Sigmoid colon (tissue), 7 donors: ENCODE results near the gene NFX1. TPM values are rescaled to one million over a fixed set of nuclear protein-coding genes. Genes with fewer than 3 reads are reported as not detected.
"Not testable (repeated sequence)": the region's sequence is repeated elsewhere in the genome, so short reads cannot be mapped to it uniquely, and the experiment has no call there.

ENCODE experiments used
- DNase-seq: peaks from one replicate; pipeline ENCODE4 v3.0.0-alpha.2; 2019
- H3K27ac ChIP-seq, 4 donors: fragments of 200-600 bp; sonication (generic); one replicate each; pipeline ENCODE4 v1.5.1; 2016 to 2019; ENCODE audit warnings: mild to moderate bottlenecking in 1 of 4
- H3K27me3 ChIP-seq, 3 donors: fragments of 200-600 bp; sonication (generic); one replicate each; pipeline ENCODE4 v1.5.1; 2019; ENCODE audit warnings: mild to moderate bottlenecking in 1 of 3
- H3K36me3 ChIP-seq, 4 donors: fragments of 200-600 bp; sonication (generic); one replicate each; pipeline ENCODE4 v1.5.1; 2016 to 2019
- H3K4me1 ChIP-seq, 4 donors: fragments of 200-600 bp; sonication (generic); one replicate each; pipeline ENCODE4 v1.5.1; 2017 to 2019
- H3K4me3 ChIP-seq, 4 donors: fragments of 200-600 bp; sonication (generic); one replicate each; pipeline ENCODE4 v1.5.1; 2017 to 2019; ENCODE audit warnings: mild to moderate bottlenecking in 2 of 4, moderate library complexity in 1 of 4
- H3K9me3 ChIP-seq, 4 donors: fragments of 200-600 bp in 3 of 4; sonication (generic) in 3 of 4; one replicate each; pipeline versions ENCODE4 v1.5.1 to v1.6.1; 2013 to 2019
- EP300 ChIP-seq, 4 donors: sonication (generic); formaldehyde crosslinking; IDR thresholded peaks; one replicate each; pipeline ENCODE4 v1.6.1; 2017; ENCODE audit warnings: antibody characterized with exemption in 4 of 4
- POLR2A ChIP-seq, 2 donors: fragments of 450-650 bp; IDR thresholded peaks; one replicate each; pipeline ENCODE4 v1.6.1; 2016; ENCODE audit warnings: antibody characterized with exemption in 2 of 2, mild to moderate bottlenecking in 2 of 2, moderate library complexity in 2 of 2
- POLR2AphosphoS5 ChIP-seq, 4 donors: sonication (generic); formaldehyde crosslinking; IDR thresholded peaks; one replicate each; pipeline ENCODE4 v1.6.1; 2017; ENCODE audit warnings: antibody characterized with exemption in 4 of 4
- WGBS, 2 donors: extraction: QIAGEN DNeasy Blood & Tissue Kit; methylation state at CpG; one replicate each; pipeline ENCODE4 v1.1.7; 2013; 5-methylcytosine and 5-hydroxymethylcytosine counted together
- intact Hi-C: fragments of 100-400 bp; cut with DNase I; formaldehyde crosslinking; loops from one replicate; pipeline ENCODE4 v1.15.1; 2023
- polyA plus RNA-seq, 3 donors: library from polyadenylated mRNA; stranded (reverse); fragments of 200-250 nt; gene quantifications; one replicate each; pipeline ENCODE4 v1.2.3, GENCODE V29; 2013
- total RNA-seq, 4 donors: library from RNA; depleted of rRNA; stranded (reverse); fragments of >200 nt; gene quantifications; one replicate each; pipeline ENCODE4 v1.1.0, GENCODE V29; 2016
- TF ChIP-seq, protein P1 (sequence below), 4 experiments: fragments of 450-650 bp in 3 of 4; fragments of 200-600 bp in 1 of 4; IDR thresholded peaks; one replicate each; pipeline ENCODE4 v1.5.1; 2016 to 2019; ENCODE audit warnings: antibody characterized with exemption in 4 of 4, mild to moderate bottlenecking in 3 of 4, moderate library complexity in 2 of 4
- donor health status: healthy with polysubstance abuse.
- donor health status: Bipolar disorder and iron deficiency.
- donor health status: healthy.

The NFX1 gene
- total and polyA plus RNA-seq, 7 donors: 15.7 to 40.7 (median 34.3) TPM

GRCh38 chr9:33378121-33378795, 87.9 kb downstream of the NFX1 start:
- intact Hi-C loops: loop anchor here (5.0 to 10.0 kb wide), 2 partner anchors 139 to 347 kb away; no protein-coding TSS in a partner anchor
- no peaks in the 10 kb centered on the region for H3K36me3 ChIP-seq

DNA sequence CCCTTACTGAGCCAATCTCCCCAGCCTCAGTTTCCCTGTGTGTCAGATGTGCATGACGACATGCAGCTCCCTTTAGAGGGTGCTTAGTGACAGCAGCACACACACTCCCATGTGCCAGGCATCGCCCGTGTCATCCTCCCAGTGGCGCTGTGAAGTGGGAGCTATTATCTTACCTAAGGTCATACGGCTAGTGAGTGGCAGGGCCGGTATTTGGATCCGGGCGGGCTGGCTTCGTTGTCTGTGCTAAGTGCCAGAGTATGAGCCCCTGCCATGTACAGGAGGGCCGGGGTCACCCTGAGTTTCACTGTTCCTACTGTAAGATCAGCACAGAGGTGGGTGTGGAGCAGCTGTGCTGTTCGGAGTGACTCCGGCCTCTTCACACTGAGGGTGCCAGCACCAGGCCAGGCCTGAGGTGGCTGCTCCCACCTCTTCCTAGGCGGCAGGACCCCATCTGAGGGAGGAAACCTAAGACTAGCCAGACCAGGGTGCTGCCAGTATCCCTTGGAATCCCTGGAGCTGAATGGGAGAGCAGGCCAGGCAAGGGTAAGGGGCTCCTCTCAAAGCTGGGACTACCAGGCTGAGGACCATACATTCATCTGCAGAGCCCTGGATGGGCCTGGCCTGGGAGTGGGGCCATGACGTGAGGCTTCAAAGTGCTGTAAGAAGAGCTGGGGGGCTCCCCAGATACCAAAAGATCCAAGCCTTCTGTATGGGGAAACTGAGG, 89.5 kb downstream of the NFX1 start:
- H3K27me3 ChIP-seq: no peaks in the 10 kb centered on the region
- H3K4me1 ChIP-seq: peaks cover 0 to 9% (median 5%) of the 10 kb centered on the region in 4 donors
- H3K9me3 ChIP-seq: no peaks in the 10 kb centered on the region
- no peak overlapping the region for H3K27ac ChIP-seq
- 92 to 93% methylated on average over 14 of the region's 14 CpGs for WGBS, 2 donors
- peak; percentile 59 for DNase-seq
- no peak overlapping the region for H3K4me3 ChIP-seq
- intact Hi-C loops: loop anchor here (5.0 to 10.0 kb wide), 2 partner anchors 137 to 345 kb away; no protein-coding TSS in a partner anchor
- H3K36me3 ChIP-seq: no peaks in the 10 kb centered on the region
- TF ChIP-seq POLR2A (IDR thresholded peaks at IDR 0.05) (no peak), EP300 (IDR thresholded peaks at IDR 0.05) (no peak), POLR2AphosphoS5 (IDR thresholded peaks at IDR 0.05) (no peak)
- TF ChIP-seq, protein P1, sequence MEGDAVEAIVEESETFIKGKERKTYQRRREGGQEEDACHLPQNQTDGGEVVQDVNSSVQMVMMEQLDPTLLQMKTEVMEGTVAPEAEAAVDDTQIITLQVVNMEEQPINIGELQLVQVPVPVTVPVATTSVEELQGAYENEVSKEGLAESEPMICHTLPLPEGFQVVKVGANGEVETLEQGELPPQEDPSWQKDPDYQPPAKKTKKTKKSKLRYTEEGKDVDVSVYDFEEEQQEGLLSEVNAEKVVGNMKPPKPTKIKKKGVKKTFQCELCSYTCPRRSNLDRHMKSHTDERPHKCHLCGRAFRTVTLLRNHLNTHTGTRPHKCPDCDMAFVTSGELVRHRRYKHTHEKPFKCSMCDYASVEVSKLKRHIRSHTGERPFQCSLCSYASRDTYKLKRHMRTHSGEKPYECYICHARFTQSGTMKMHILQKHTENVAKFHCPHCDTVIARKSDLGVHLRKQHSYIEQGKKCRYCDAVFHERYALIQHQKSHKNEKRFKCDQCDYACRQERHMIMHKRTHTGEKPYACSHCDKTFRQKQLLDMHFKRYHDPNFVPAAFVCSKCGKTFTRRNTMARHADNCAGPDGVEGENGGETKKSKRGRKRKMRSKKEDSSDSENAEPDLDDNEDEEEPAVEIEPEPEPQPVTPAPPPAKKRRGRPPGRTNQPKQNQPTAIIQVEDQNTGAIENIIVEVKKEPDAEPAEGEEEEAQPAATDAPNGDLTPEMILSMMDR (IDR thresholded peaks at IDR 0.05): no peak

More at GRCh38 chr9:33378121-33378795, 87.9 kb downstream of the NFX1 start:
- peak; percentile 50 for DNase-seq
- 80 to 81% methylated on average over 9 of the region's 9 CpGs for WGBS, 2 donors
- no peak overlapping the region for H3K27ac ChIP-seq
- peaks cover 0 to 9% (median 6%) of the 10 kb centered on the region in 4 donors for H3K4me1 ChIP-seq
- no peak overlapping the region for H3K4me3 ChIP-seq
- no peaks in the 10 kb centered on the region for H3K9me3 ChIP-seq
- TF ChIP-seq POLR2A (IDR thresholded peaks at IDR 0.05): no peak
- no peak for TF ChIP-seq EP300 (IDR thresholded peaks at IDR 0.05)
- no peak for TF ChIP-seq POLR2AphosphoS5 (IDR thresholded peaks at IDR 0.05)
- TF ChIP-seq, protein P1 (IDR thresholded peaks at IDR 0.05): no peak
- no peaks in the 10 kb centered on the region for H3K27me3 ChIP-seq

GRCh38 chr9:33380390-33381094, 90.2 kb downstream of the NFX1 start:
- Histone ChIP-seq H3K27ac (no peak overlapping the region), H3K4me3 (no peak overlapping the region), H3K36me3 (no peaks in the 10 kb centered on the region), H3K27me3 (no peaks in the 10 kb centered on the region), H3K9me3 (no peaks in the 10 kb centered on the region), H3K4me1 (peaks cover 0 to 4% (median under 1%) of the 10 kb centered on the region in 4 donors)
- intact Hi-C loops: no loop called here
- WGBS, 2 donors: 88 to 94% methylated on average over 5 of the region's 5 CpGs
- peak; percentile 27 for DNase-seq
- TF ChIP-seq EP300 (IDR thresholded peaks at IDR 0.05) (no peak), POLR2AphosphoS5 (IDR thresholded peaks at IDR 0.05) (no peak), POLR2A (IDR thresholded peaks at IDR 0.05) (no peak)
- TF ChIP-seq, protein P1 (IDR thresholded peaks at IDR 0.05): no peak

- intact Hi-C loops: no loop called here
- Histone ChIP-seq H3K36me3 (no peaks in the 10 kb centered on the region), H3K4me1 (no peaks in the 10 kb centered on the region), H3K27ac (no peak overlapping the region), H3K9me3 (no peaks in the 10 kb centered on the region), H3K27me3 (no peaks in the 10 kb centered on the region), H3K4me3 (no peak overlapping the region)
- no peak for TF ChIP-seq POLR2A (IDR thresholded peaks at IDR 0.05)
- TF ChIP-seq, protein P1 (IDR thresholded peaks at IDR 0.05): no peak
- no peak for TF ChIP-seq POLR2AphosphoS5 (IDR thresholded peaks at IDR 0.05)
- no peak for TF ChIP-seq EP300 (IDR thresholded peaks at IDR 0.05)
- WGBS, 2 donors: 74% methylated on average over 11 of the region's 11 CpGs
- peak; percentile 61 for DNase-seq
Measured at GRCh38 chr9:33381231-33381791, 91.0 kb downstream of the NFX1 start.

DNA sequence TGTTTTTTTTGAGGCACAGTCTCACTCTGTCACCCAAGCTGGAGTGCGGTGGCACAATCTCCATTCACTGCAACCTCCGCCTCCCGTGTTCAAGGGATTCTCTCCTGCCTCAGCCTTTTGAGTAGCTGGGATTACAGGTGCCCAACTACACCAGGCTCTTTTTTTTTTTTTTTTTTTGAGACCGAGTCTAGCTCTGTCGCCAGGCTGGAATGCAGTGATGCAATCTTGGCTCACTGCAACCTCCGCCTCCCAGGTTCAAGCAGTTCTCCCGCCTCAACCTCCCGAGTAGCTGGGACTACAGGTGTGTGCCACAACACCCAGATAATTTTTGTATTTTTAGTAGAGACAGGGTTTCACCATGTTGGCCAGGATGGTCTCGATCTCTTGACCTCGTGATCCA, 92.1 kb downstream of the NFX1 start:
- H3K9me3 ChIP-seq, H3K27ac ChIP-seq, H3K27me3 ChIP-seq, DNase-seq, H3K36me3 ChIP-seq, H3K4me1 ChIP-seq, H3K4me3 ChIP-seq, intact Hi-C loops: not testable (repeated sequence)
- WGBS, 2 donors: 86 to 88% methylated on average over 10 of the region's 10 CpGs

GRCh38 chr9:33383396-33383795, 93.1 kb downstream of the NFX1 start:
- H3K4me1 ChIP-seq, H3K27ac ChIP-seq, DNase-seq, H3K9me3 ChIP-seq, H3K27me3 ChIP-seq, intact Hi-C loops, H3K4me3 ChIP-seq, H3K36me3 ChIP-seq: not testable (repeated sequence)
- 95% methylated on average over 11 of the region's 11 CpGs for WGBS, 2 donors

DNA sequence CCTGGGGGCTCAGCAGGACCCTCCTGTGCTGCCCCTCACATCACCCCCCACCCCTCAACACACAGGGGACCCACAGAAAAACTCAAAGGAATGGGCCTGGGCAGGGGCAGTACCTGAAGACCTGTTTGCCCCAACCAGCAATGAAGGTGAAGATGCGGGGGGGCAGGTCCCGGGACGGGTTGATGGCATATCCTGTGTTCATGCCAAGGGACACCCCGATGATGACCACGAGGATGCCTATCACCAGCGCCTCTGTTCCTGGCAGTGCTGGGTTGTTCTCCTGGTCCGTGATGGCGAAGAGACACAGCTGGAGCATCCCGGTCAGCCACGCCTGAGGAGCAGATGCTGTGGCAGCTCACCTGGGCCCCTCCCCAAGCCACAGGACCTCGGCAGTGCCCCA, 95.2 kb downstream of the NFX1 start:
- H3K36me3 ChIP-seq, H3K27ac ChIP-seq, H3K4me1 ChIP-seq, intact Hi-C loops, H3K9me3 ChIP-seq, H3K4me3 ChIP-seq, DNase-seq, H3K27me3 ChIP-seq: not testable (repeated sequence)
- 92 to 95% methylated on average over 11 of the region's 11 CpGs for WGBS, 2 donors
